Muscle layer of colon (tissue), 2 donors: ENCODE results near the gene RNF4.
"Not testable (repeated sequence)": the region's sequence is repeated elsewhere in the genome, so short reads cannot be mapped to it uniquely, and the experiment has no call there.

Source experiments
- H3K27ac ChIP-seq: one replicate; pipeline ENCODE4 v1.7.0; 2013; ENCODE audit warnings: low read depth, mild to moderate bottlenecking, low read length, moderate library complexity
- H3K27me3 ChIP-seq, 2 donors: one replicate each; pipeline ENCODE4 v1.7.0; 2013; ENCODE audit warnings: low read length in 2 of 2, mild to moderate bottlenecking in 2 of 2; ENCODE audit not compliant: insufficient read depth in 2 of 2, control insufficient read depth in 1 of 2
- H3K36me3 ChIP-seq: one replicate; pipeline ENCODE4 v1.7.0; 2013; ENCODE audit warnings: mild to moderate bottlenecking, low read length; ENCODE audit not compliant: insufficient read depth
- H3K4me1 ChIP-seq: one replicate; pipeline ENCODE4 v1.7.0; 2013; ENCODE audit warnings: mild to moderate bottlenecking, low read length; ENCODE audit not compliant: insufficient read depth
- H3K4me3 ChIP-seq, 2 donors: one replicate each; pipeline ENCODE4 v1.7.0; 2013; ENCODE audit warnings: low read length in 2 of 2, low read depth in 1 of 2, mild to moderate bottlenecking in 1 of 2, moderate library complexity in 1 of 2
- H3K9ac ChIP-seq: one replicate; pipeline ENCODE4 v1.7.0; 2013; ENCODE audit warnings: low read length
- H3K9me3 ChIP-seq: one replicate; pipeline ENCODE4 v1.7.0; 2013; ENCODE audit warnings: mild to moderate bottlenecking, low read length
- donor health status: abdominal sarcoma.
- donor health status: Adenocarcinoma of cecum.

RNF4 gene

GRCh38 chr4:2500547-2500946, 31.6 kb downstream of the RNF4 start:
- H3K36me3 ChIP-seq, result peaks cover 47% of the 10 kb centered on the region

GRCh38 chr4:2501034-2501594, 32.2 kb downstream of the RNF4 start:
- no peak overlapping the region for H3K27ac ChIP-seq
- peaks cover 44% of the 10 kb centered on the region for H3K36me3 ChIP-seq
- H3K27me3 ChIP-seq, result no peaks in the 10 kb centered on the region
- no peak overlapping the region for H3K4me3 ChIP-seq
- no peak overlapping the region for H3K9ac ChIP-seq
- no peaks in the 10 kb centered on the region for H3K4me1 ChIP-seq
- H3K9me3 ChIP-seq, result no peaks in the 10 kb centered on the region

More at GRCh38 chr4:2500547-2500946, 31.6 kb downstream of the RNF4 start:
- no peak overlapping the region for H3K9ac ChIP-seq
- no peak overlapping the region for H3K4me3 ChIP-seq
- H3K27me3 ChIP-seq, result no peaks in the 10 kb centered on the region
- H3K27ac ChIP-seq, result no peak overlapping the region
- H3K9me3 ChIP-seq, result no peaks in the 10 kb centered on the region
- H3K4me1 ChIP-seq, result no peaks in the 10 kb centered on the region

- H3K27ac ChIP-seq, result no peak overlapping the region
- no peaks in the 10 kb centered on the region for H3K4me1 ChIP-seq
- no peak overlapping the region for H3K4me3 ChIP-seq
- H3K36me3 ChIP-seq, result peaks cover 32% of the 10 kb centered on the region
- H3K9ac ChIP-seq, result no peak overlapping the region
- no peaks in the 10 kb centered on the region for H3K27me3 ChIP-seq
- H3K9me3 ChIP-seq, result no peaks in the 10 kb centered on the region
Measured at GRCh38 chr4:2503809-2504208, 34.9 kb downstream of the RNF4 start.

GRCh38 chr4:2507259-2507658, 38.4 kb downstream of the RNF4 start:
- H3K4me3 ChIP-seq, result no peak overlapping the region
- H3K27me3 ChIP-seq, result no peaks in the 10 kb centered on the region
- H3K9ac ChIP-seq, result no peak overlapping the region
- H3K36me3 ChIP-seq, result peaks cover 34% of the 10 kb centered on the region
- no peaks in the 10 kb centered on the region for H3K4me1 ChIP-seq
- H3K9me3 ChIP-seq, result no peaks in the 10 kb centered on the region
- no peak overlapping the region for H3K27ac ChIP-seq

GRCh38 chr4:2507855-2508254, 38.9 kb downstream of the RNF4 start:
- no peak overlapping the region for H3K4me3 ChIP-seq
- no peaks in the 10 kb centered on the region for H3K27me3 ChIP-seq
- H3K9me3 ChIP-seq, result no peaks in the 10 kb centered on the region
- no peak overlapping the region for H3K27ac ChIP-seq
- peaks cover 39% of the 10 kb centered on the region for H3K36me3 ChIP-seq
- no peaks in the 10 kb centered on the region for H3K4me1 ChIP-seq
- no peak overlapping the region for H3K9ac ChIP-seq

- Histone ChIP-seq H3K36me3 (peaks cover 49% of the 10 kb centered on the region), H3K4me1 (no peaks in the 10 kb centered on the region), H3K27me3 (no peaks in the 10 kb centered on the region), H3K9me3 (no peaks in the 10 kb centered on the region), H3K9ac (no peak overlapping the region), H3K4me3 (no peak overlapping the region), H3K27ac (no peak overlapping the region)
Measured at GRCh38 chr4:2510351-2511259, 41.7 kb downstream of the RNF4 start.

GRCh38 chr4:2511645-2512131, 42.8 kb downstream of the RNF4 start:
- Histone ChIP-seq H3K9me3 (no peaks in the 10 kb centered on the region), H3K36me3 (peaks cover 49% of the 10 kb centered on the region), H3K27me3 (no peaks in the 10 kb centered on the region), H3K9ac (no peak overlapping the region), H3K27ac (no peak overlapping the region), H3K4me1 (peaks cover 6% of the 10 kb centered on the region), H3K4me3 (no peak overlapping the region)

GRCh38 chr4:2512396-2513135, 43.7 kb downstream of the RNF4 start:
- Histone ChIP-seq H3K4me1 (peaks cover 6% of the 10 kb centered on the region), H3K4me3 (no peak overlapping the region), H3K9me3 (no peaks in the 10 kb centered on the region), H3K9ac (no peak overlapping the region), H3K27me3 (no peaks in the 10 kb centered on the region), H3K27ac (no peak overlapping the region), H3K36me3 (peaks cover 49% of the 10 kb centered on the region)

- H3K4me3 ChIP-seq, H3K9me3 ChIP-seq, H3K4me1 ChIP-seq, H3K9ac ChIP-seq, H3K27me3 ChIP-seq, H3K27ac ChIP-seq: not testable (repeated sequence)
- H3K36me3 ChIP-seq, result peaks cover 49% of the 10 kb centered on the region
Measured at GRCh38 chr4:2514193-2514592, 45.3 kb downstream of the RNF4 start.

- H3K36me3 ChIP-seq, result peaks cover 42% of the 10 kb centered on the region
- H3K27ac ChIP-seq, result not testable (repeated sequence)
Measured at GRCh38 chr4:2514944-2515343, 46.0 kb downstream of the RNF4 start.

GRCh38 chr4:2515830-2516550, 47.1 kb downstream of the RNF4 start:
- Histone ChIP-seq H3K4me1 (peaks cover 6% of the 10 kb centered on the region), H3K4me3 (no peak overlapping the region), H3K36me3 (peaks cover 32% of the 10 kb centered on the region), H3K27ac (no peak overlapping the region), H3K27me3 (no peaks in the 10 kb centered on the region), H3K9ac (no peak overlapping the region), H3K9me3 (no peaks in the 10 kb centered on the region)

More at GRCh38 chr4:2514944-2515343, 46.0 kb downstream of the RNF4 start:
- not testable (repeated sequence) for H3K9ac ChIP-seq, H3K27me3 ChIP-seq, H3K9me3 ChIP-seq, H3K4me1 ChIP-seq, H3K4me3 ChIP-seq
